ENCODE data around the gene ZNF385D. TPM values are rescaled to one million over a fixed set of nuclear protein-coding genes. Genes with fewer than 3 reads are reported as not detected.

ZNF385D gene
- total RNA-seq, 1 donor from 2014 or later: 2.9 TPM

- intact Hi-C loops (cut with DNase I): no loop called here
- H3K9me3 ChIP-seq: no peaks in the 10 kb centered on the region
- H3K27ac ChIP-seq: no peak overlapping the region
- no peaks in the 10 kb centered on the region for H3K27me3 ChIP-seq (ENCODE audit: low read depth)
- ATAC-seq (no peak), DNase-seq (no peak)
- H3K4me1 ChIP-seq: no peaks in the 10 kb centered on the region
- no peak overlapping the region for H3K4me3 ChIP-seq
- H3K36me3 ChIP-seq: no peaks in the 10 kb centered on the region
- no peak for TF ChIP-seq CTCF (IDR thresholded peaks at IDR 0.05)
Measured at GRCh38 chr3:21654241-21654640, 96.8 kb downstream of the ZNF385D start.

GRCh38 chr3:21649519-21649918 lies 101.5 kb downstream of the ZNF385D start:
- Histone ChIP-seq H3K4me1 (no peaks in the 10 kb centered on the region), H3K36me3 (no peaks in the 10 kb centered on the region), H3K9me3 (no peaks in the 10 kb centered on the region), H3K27ac (no peak overlapping the region), H3K27me3 (ENCODE audit: low read depth) (no peaks in the 10 kb centered on the region), H3K4me3 (no peak overlapping the region)
- DNase-seq: no peak
- intact Hi-C loops (cut with DNase I): no loop called here
- ATAC-seq: no peak
- no peak for TF ChIP-seq CTCF (IDR thresholded peaks at IDR 0.05)

- Histone ChIP-seq H3K9me3 (no peaks in the 10 kb centered on the region), H3K36me3 (no peaks in the 10 kb centered on the region), H3K27me3 (ENCODE audit: low read depth) (no peaks in the 10 kb centered on the region), H3K27ac (no peak overlapping the region), H3K4me3 (no peak overlapping the region), H3K4me1 (no peaks in the 10 kb centered on the region)
- DNase-seq (no peak), ATAC-seq (no peak)
- intact Hi-C loops (cut with DNase I): no loop called here
- TF ChIP-seq CTCF (IDR thresholded peaks at IDR 0.05): no peak
Measured at GRCh38 chr3:21647961-21648360, 103.0 kb downstream of the ZNF385D start.

- H3K36me3 ChIP-seq: no peaks in the 10 kb centered on the region
- no peaks in the 10 kb centered on the region for H3K9me3 ChIP-seq
- intact Hi-C loops (cut with DNase I): no loop called here
- H3K27ac ChIP-seq: no peak overlapping the region
- ATAC-seq: no peak
- no peak for TF ChIP-seq CTCF (IDR thresholded peaks at IDR 0.05)
- H3K27me3 ChIP-seq (ENCODE audit: low read depth): no peaks in the 10 kb centered on the region
- DNase-seq: no peak
- H3K4me1 ChIP-seq: no peaks in the 10 kb centered on the region
- H3K4me3 ChIP-seq: no peak overlapping the region
Measured at GRCh38 chr3:21645121-21645897, 105.7 kb downstream of the ZNF385D start.

GRCh38 chr3:21644268-21644667 lies 106.7 kb downstream of the ZNF385D start:
- intact Hi-C loops (cut with DNase I): no loop called here
- no peak overlapping the region for H3K27ac ChIP-seq
- H3K4me1 ChIP-seq: no peaks in the 10 kb centered on the region
- no peaks in the 10 kb centered on the region for H3K27me3 ChIP-seq (ENCODE audit: low read depth)
- ATAC-seq (no peak), DNase-seq (no peak)
- H3K4me3 ChIP-seq: no peak overlapping the region
- no peaks in the 10 kb centered on the region for H3K36me3 ChIP-seq
- H3K9me3 ChIP-seq: no peaks in the 10 kb centered on the region
- TF ChIP-seq CTCF (IDR thresholded peaks at IDR 0.05): no peak
